Neural progenitor cell (in vitro differentiated cells): Measurements from ENCODE around the gene NFE2L3. TPM values are rescaled to one million over a fixed set of nuclear protein-coding genes. Genes with fewer than 3 reads are reported as not detected.

ENCODE experiments used
- DNase-seq: peaks from one replicate; pipeline ENCODE4 v3.0.0-alpha.2; 2016; ENCODE audit warnings: low spot score
- H2AFZ ChIP-seq: fragments of 200-600 bp; sonication (generic); replicated peaks from 2 replicates; pipeline ENCODE4 v1.6.1; 2016; ENCODE audit warnings: antibody characterized with exemption
- H3F3A ChIP-seq: fragments of 200-600 bp; sonication (generic); 2 replicates; pipeline ENCODE4 v1.6.1; 2016; ENCODE audit warnings: antibody characterized with exemption, low read depth
- H3K27ac ChIP-seq: fragments of 200-600 bp; sonication (generic); 2 replicates; pipeline ENCODE4 v1.5.1; 2016; ENCODE audit warnings: mild to moderate bottlenecking
- H3K27me3 ChIP-seq: fragments of 200-600 bp; sonication (generic); 2 replicates; pipeline ENCODE4 v1.6.1; 2016; ENCODE audit warnings: mild to moderate bottlenecking, moderate library complexity
- H3K36me3 ChIP-seq: fragments of 200-600 bp; sonication (generic); 2 replicates; pipeline ENCODE4 v1.5.1; 2016
- H3K4me1 ChIP-seq: fragments of 200-600 bp; sonication (generic); 2 replicates; pipeline ENCODE4 v1.6.1; 2016; ENCODE audit warnings: mixed run types
- H3K4me2 ChIP-seq: fragments of 200-600 bp; sonication (generic); 2 replicates; pipeline ENCODE4 v1.6.1; 2016
- H3K4me3 ChIP-seq: fragments of 200-600 bp; sonication (generic); 2 replicates; pipeline ENCODE4 v1.5.1; 2016
- H3K79me2 ChIP-seq: fragments of 200-600 bp; sonication (generic); 2 replicates; pipeline ENCODE4 v1.6.1; 2016; ENCODE audit warnings: low read depth
- H3K9ac ChIP-seq: fragments of 200-600 bp; sonication (generic); 2 replicates; pipeline ENCODE4 v1.6.1; 2016
- H3K9me3 ChIP-seq: fragments of 200-600 bp; sonication (generic); 2 replicates; pipeline ENCODE4 v1.5.1; 2016; ENCODE audit warnings: low read depth
- H4K20me1 ChIP-seq: fragments of 200-600 bp; sonication (generic); 2 replicates; pipeline ENCODE4 v1.6.1; 2016; ENCODE audit warnings: low read depth
- H3K27ac Mint-ChIP-seq: 3 replicates; pipeline ENCODE4 v1.8.0; 2021; ENCODE audit warnings: mixed read lengths
- H3K27me3 Mint-ChIP-seq: 2 replicates; pipeline ENCODE4 v1.8.0; 2022; ENCODE audit warnings: low read depth, mild to moderate bottlenecking, inconsistent platforms, moderate library complexity, mixed read lengths; ENCODE audit not compliant: insufficient read depth
- H3K36me3 Mint-ChIP-seq: 3 replicates; pipeline ENCODE4 v1.8.0; 2021; ENCODE audit warnings: mixed read lengths
- H3K4me1 Mint-ChIP-seq: 3 replicates; pipeline ENCODE4 v1.8.0; 2021; ENCODE audit warnings: mixed read lengths
- H3K4me3 Mint-ChIP-seq: 3 replicates; pipeline ENCODE4 v1.8.0; 2021; ENCODE audit warnings: mild to moderate bottlenecking, moderate library complexity, mixed read lengths
- H3K9me3 Mint-ChIP-seq: 3 replicates; pipeline ENCODE4 v1.8.0; 2020; ENCODE audit warnings: mixed read lengths
- CTCF ChIP-seq: fragments of 200-600 bp; sonication (generic); IDR thresholded peaks from 2 replicates; pipeline ENCODE4 v1.5.1; 2017; ENCODE audit warnings: antibody characterized with exemption, mild to moderate bottlenecking
- EZH2 ChIP-seq: fragments of 200-600 bp; sonication (generic); IDR thresholded peaks from 2 replicates; pipeline ENCODE4 v1.6.1; 2017; ENCODE audit warnings: antibody characterized with exemption, mild to moderate bottlenecking, moderate library complexity
- EZH2phosphoT487 ChIP-seq: fragments of 200-600 bp; sonication (generic); IDR thresholded peaks from 2 replicates; pipeline ENCODE4 v1.6.1; 2017; ENCODE audit warnings: antibody characterized with exemption
- total RNA-seq: library from RNA; depleted of rRNA; stranded (reverse); fragments of >200 nt; gene quantifications from 2 replicates; pipeline ENCODE4 v1.2.3, GENCODE V29; 2015; ENCODE audit warnings: low replicate concordance

The NFE2L3 gene
- total RNA-seq, 1 donor from 2014 or later, result 6.2 TPM

GRCh38 chr7:26213807-26214515 lies 62.0 kb downstream of the NFE2L3 start:
- peak overlapping the region; percentile 66 for H3K27ac ChIP-seq
- H3K9me3 ChIP-seq, result no peaks in the 10 kb centered on the region
- no peak overlapping the region for H2AFZ ChIP-seq
- H3K27ac Mint-ChIP-seq, result no peak overlapping the region
- no peak overlapping the region for H3K4me3 Mint-ChIP-seq
- peaks cover 30% of the 10 kb centered on the region for H3K36me3 ChIP-seq
- peaks cover 44% of the 10 kb centered on the region for H3F3A ChIP-seq
- peaks cover 28% of the 10 kb centered on the region for H4K20me1 ChIP-seq
- peaks cover 31% of the 10 kb centered on the region for H3K36me3 Mint-ChIP-seq
- H3K4me1 Mint-ChIP-seq, result peaks cover 6% of the 10 kb centered on the region
- H3K79me2 ChIP-seq, result peaks cover 36% of the 10 kb centered on the region
- H3K4me2 ChIP-seq, result no peak overlapping the region
- H3K4me1 ChIP-seq, result no peaks in the 10 kb centered on the region
- H3K4me3 ChIP-seq, result no peak overlapping the region
- no peaks in the 10 kb centered on the region for H3K27me3 Mint-ChIP-seq
- no peaks in the 10 kb centered on the region for H3K27me3 ChIP-seq
- TF ChIP-seq EZH2 (no peak), EZH2phosphoT487 (no peak), CTCF (no peak)
- no peak overlapping the region for H3K9ac ChIP-seq
- no peak for DNase-seq
- no peaks in the 10 kb centered on the region for H3K9me3 Mint-ChIP-seq

- H3K9me3 Mint-ChIP-seq, result no peaks in the 10 kb centered on the region
- TF ChIP-seq CTCF (no peak), EZH2 (no peak), EZH2phosphoT487 (no peak)
Observed at GRCh38 chr7:26216049-26216448, 64.1 kb downstream of the NFE2L3 start.

GRCh38 chr7:26224359-26224758 lies 72.4 kb downstream of the NFE2L3 start:
- TF ChIP-seq EZH2phosphoT487, result no peak
- no peak for TF ChIP-seq EZH2
- no peak for TF ChIP-seq CTCF
- no peaks in the 10 kb centered on the region for H3K36me3 ChIP-seq
- H3K4me3 Mint-ChIP-seq, result no peak overlapping the region
- no peak overlapping the region for H3K9ac ChIP-seq
- H3K27ac ChIP-seq, result no peak overlapping the region
- no peaks in the 10 kb centered on the region for H3K79me2 ChIP-seq
- H3K36me3 Mint-ChIP-seq, result no peaks in the 10 kb centered on the region
- H4K20me1 ChIP-seq, result no peaks in the 10 kb centered on the region
- no peaks in the 10 kb centered on the region for H3F3A ChIP-seq
- H3K27me3 Mint-ChIP-seq, result peaks cover 2% of the 10 kb centered on the region
- no peak for DNase-seq
- no peak overlapping the region for H3K27ac Mint-ChIP-seq
- H3K4me2 ChIP-seq, result no peak overlapping the region
- H3K4me3 ChIP-seq, result no peak overlapping the region
- H3K4me1 ChIP-seq, result no peaks in the 10 kb centered on the region
- no peak overlapping the region for H2AFZ ChIP-seq
- H3K27me3 ChIP-seq, result no peaks in the 10 kb centered on the region
- no peaks in the 10 kb centered on the region for H3K9me3 ChIP-seq
- H3K4me1 Mint-ChIP-seq, result no peaks in the 10 kb centered on the region
- peaks cover 6% of the 10 kb centered on the region for H3K9me3 Mint-ChIP-seq

More at GRCh38 chr7:26216049-26216448, 64.1 kb downstream of the NFE2L3 start:
- Mint-ChIP-seq H3K4me3 (no peak overlapping the region), H3K27ac (no peak overlapping the region), H3K36me3 (peaks cover 18% of the 10 kb centered on the region), H3K4me1 (no peaks in the 10 kb centered on the region), H3K27me3 (no peaks in the 10 kb centered on the region)
- Histone ChIP-seq H3K36me3 (peaks cover 19% of the 10 kb centered on the region), H3K9me3 (no peaks in the 10 kb centered on the region), H4K20me1 (peaks cover 8% of the 10 kb centered on the region), H3K4me3 (no peak overlapping the region), H3K9ac (no peak overlapping the region), H3K4me1 (no peaks in the 10 kb centered on the region), H3K4me2 (no peak overlapping the region), H3K79me2 (peaks cover 15% of the 10 kb centered on the region), H3F3A (peaks cover 38% of the 10 kb centered on the region), H3K27ac (no peak overlapping the region), H3K27me3 (no peaks in the 10 kb centered on the region), H2AFZ (no peak overlapping the region)
- DNase-seq, result no peak
